HL-60 (cell line): ENCODE measurements around the gene RPS27L.

Experiments
- CTCF ChIP-seq: IDR thresholded peaks from one replicate; pipeline ENCODE4 v1.5.1; 2011; ENCODE audit warnings: low read length, control low read depth, inconsistent platforms; ENCODE audit not compliant: insufficient read depth
- GABPA ChIP-seq: IDR thresholded peaks from 2 replicates; pipeline ENCODE4 v1.6.1; 2012; ENCODE audit warnings: low read depth
- POLR2AphosphoS5 ChIP-seq: IDR thresholded peaks from 2 replicates; pipeline ENCODE4 v1.6.1; 2012; ENCODE audit warnings: low read depth
- REST ChIP-seq: IDR thresholded peaks from 2 replicates; pipeline ENCODE4 v1.6.1; 2012; ENCODE audit warnings: low read depth; ENCODE audit not compliant: insufficient replicate concordance

GRCh38 chr15:63107895-63108546 lies 49.3 kb downstream of the RPS27L start:
- TF ChIP-seq CTCF (no peak), REST (no peak), POLR2AphosphoS5 (no peak), GABPA (no peak)
